Smooth muscle cell (in vitro differentiated cells): ENCODE measurements around the gene AMER2. TPM values are rescaled to one million over a fixed set of nuclear protein-coding genes. Genes with fewer than 3 reads are reported as not detected.
"Not testable (repeated sequence)": the region's sequence is repeated elsewhere in the genome, so short reads cannot be mapped to it uniquely, and the experiment has no call there.

ENCODE experiments used
- DNase-seq: peaks from one replicate; lab custom pipeline; 2025; ENCODE audit not compliant: unreplicated experiment; lab: John Stamatoyannopoulos, UW
- H2AFZ ChIP-seq: fragments of 200-600 bp; sonication (generic); 2 replicates; pipeline ENCODE4 v1.6.0; 2016; ENCODE audit warnings: antibody characterized with exemption, low read depth, mild to moderate bottlenecking
- H3F3A ChIP-seq: fragments of 200-600 bp; sonication (generic); 2 replicates; pipeline ENCODE4 v1.6.0; 2017; ENCODE audit warnings: antibody characterized with exemption, low read depth
- H3K27ac ChIP-seq: fragments of 200-600 bp; sonication (generic); 2 replicates; pipeline ENCODE4 v1.5.1; 2016; ENCODE audit warnings: low read depth, mild to moderate bottlenecking
- H3K27me3 ChIP-seq: fragments of 200-600 bp; sonication (generic); 2 replicates; pipeline ENCODE4 v1.6.1; 2016; ENCODE audit warnings: low read depth, mild to moderate bottlenecking
- H3K36me3 ChIP-seq: fragments of 200-600 bp; sonication (generic); 2 replicates; pipeline ENCODE4 v1.5.1; 2016; ENCODE audit warnings: low read depth
- H3K4me1 ChIP-seq: fragments of 200-600 bp; sonication (generic); 2 replicates; pipeline ENCODE4 v1.5.1; 2016; ENCODE audit warnings: low read depth
- H3K4me2 ChIP-seq: fragments of 200-600 bp; sonication (generic); 2 replicates; pipeline ENCODE4 v1.6.0; 2016; ENCODE audit warnings: mild to moderate bottlenecking
- H3K4me3 ChIP-seq: fragments of 200-600 bp; sonication (generic); 2 replicates; pipeline ENCODE4 v1.5.1; 2016; ENCODE audit warnings: mild to moderate bottlenecking
- H3K79me2 ChIP-seq: fragments of 200-600 bp; sonication (generic); 2 replicates; pipeline ENCODE4 v1.6.0; 2016; ENCODE audit warnings: low read depth, mild to moderate bottlenecking
- H3K9ac ChIP-seq: fragments of 200-600 bp; sonication (generic); 2 replicates; pipeline ENCODE4 v1.6.0; 2016; ENCODE audit warnings: low read depth
- H3K9me3 ChIP-seq: fragments of 200-600 bp; sonication (generic); replicated peaks from 2 replicates; pipeline ENCODE4 v1.5.1; 2016; ENCODE audit warnings: low read depth
- H4K20me1 ChIP-seq: fragments of 200-600 bp; sonication (generic); 2 replicates; pipeline ENCODE4 v1.6.0; 2016; ENCODE audit warnings: low read depth
- WGBS: methylation state at CpG from one replicate; pipeline ENCODE4 v1.1.7; 2016; ENCODE audit warnings: low lambda C conversion rate; 5-methylcytosine and 5-hydroxymethylcytosine counted together
- polyA plus RNA-seq: library from polyadenylated mRNA; unstranded; fragments of >200 nt; fragmentation: Nextera tagmentation; extraction: Ambion mirVana; gene quantifications from 2 replicates; pipeline ENCODE4 v1.2.1, GENCODE V29; 2016
- total RNA-seq: library from RNA; depleted of rRNA; stranded (reverse); fragments of >200 nt; gene quantifications from 2 replicates; pipeline ENCODE4 v1.2.3, GENCODE V29; 2014
- TF ChIP-seq, protein P1 (sequence below): fragments of 200-600 bp; sonication (generic); IDR thresholded peaks from 2 replicates; pipeline ENCODE4 v1.5.1; 2017; ENCODE audit warnings: borderline replicate concordance, mild to moderate bottlenecking, antibody characterized with exemption; ENCODE audit not compliant: insufficient read depth, poor library complexity, severe bottlenecking

Gene AMER2
- total and polyA plus RNA-seq, 2 experiments from 2014 or later, result 0.09 TPM; not detected in 1

DNA sequence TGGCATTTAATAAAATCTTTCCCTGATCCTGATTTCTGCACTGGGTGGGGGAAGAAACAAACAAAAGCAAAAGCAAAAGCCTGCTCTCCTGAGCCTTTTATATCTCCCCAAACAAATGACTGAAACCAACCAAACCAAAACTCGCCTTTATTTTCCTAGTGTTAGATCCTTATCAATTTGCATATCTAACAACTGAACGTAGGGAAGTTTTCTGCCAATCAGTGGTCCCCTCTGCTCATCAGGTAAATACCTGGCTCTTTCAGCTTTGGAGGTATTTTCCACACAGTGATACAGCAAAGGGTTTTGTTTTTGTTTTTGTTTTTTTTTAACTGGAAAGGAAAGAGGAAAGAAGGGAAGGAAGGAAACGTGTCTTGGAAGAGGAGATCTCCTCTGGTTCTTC is 3.3 kb downstream of the AMER2 start:
- H3F3A ChIP-seq, result no peaks in the 10 kb centered on the region
- no peak for DNase-seq
- H3K9me3 ChIP-seq, result no peaks in the 10 kb centered on the region
- H3K4me2 ChIP-seq, result no peak overlapping the region
- no peaks in the 10 kb centered on the region for H3K36me3 ChIP-seq
- H3K4me1 ChIP-seq, result peaks cover 10% of the 10 kb centered on the region
- WGBS, result 33% methylated on average over 3 of the region's 3 CpGs
- H3K9ac ChIP-seq, result no peak overlapping the region
- no peak overlapping the region for H2AFZ ChIP-seq
- H3K27ac ChIP-seq, result no peak overlapping the region
- H3K79me2 ChIP-seq, result no peaks in the 10 kb centered on the region
- peaks cover 58% of the 10 kb centered on the region for H3K27me3 ChIP-seq
- TF ChIP-seq, protein P1, sequence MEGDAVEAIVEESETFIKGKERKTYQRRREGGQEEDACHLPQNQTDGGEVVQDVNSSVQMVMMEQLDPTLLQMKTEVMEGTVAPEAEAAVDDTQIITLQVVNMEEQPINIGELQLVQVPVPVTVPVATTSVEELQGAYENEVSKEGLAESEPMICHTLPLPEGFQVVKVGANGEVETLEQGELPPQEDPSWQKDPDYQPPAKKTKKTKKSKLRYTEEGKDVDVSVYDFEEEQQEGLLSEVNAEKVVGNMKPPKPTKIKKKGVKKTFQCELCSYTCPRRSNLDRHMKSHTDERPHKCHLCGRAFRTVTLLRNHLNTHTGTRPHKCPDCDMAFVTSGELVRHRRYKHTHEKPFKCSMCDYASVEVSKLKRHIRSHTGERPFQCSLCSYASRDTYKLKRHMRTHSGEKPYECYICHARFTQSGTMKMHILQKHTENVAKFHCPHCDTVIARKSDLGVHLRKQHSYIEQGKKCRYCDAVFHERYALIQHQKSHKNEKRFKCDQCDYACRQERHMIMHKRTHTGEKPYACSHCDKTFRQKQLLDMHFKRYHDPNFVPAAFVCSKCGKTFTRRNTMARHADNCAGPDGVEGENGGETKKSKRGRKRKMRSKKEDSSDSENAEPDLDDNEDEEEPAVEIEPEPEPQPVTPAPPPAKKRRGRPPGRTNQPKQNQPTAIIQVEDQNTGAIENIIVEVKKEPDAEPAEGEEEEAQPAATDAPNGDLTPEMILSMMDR, result no peak
- H3K4me3 ChIP-seq, result no peak overlapping the region
- no peaks in the 10 kb centered on the region for H4K20me1 ChIP-seq

DNA sequence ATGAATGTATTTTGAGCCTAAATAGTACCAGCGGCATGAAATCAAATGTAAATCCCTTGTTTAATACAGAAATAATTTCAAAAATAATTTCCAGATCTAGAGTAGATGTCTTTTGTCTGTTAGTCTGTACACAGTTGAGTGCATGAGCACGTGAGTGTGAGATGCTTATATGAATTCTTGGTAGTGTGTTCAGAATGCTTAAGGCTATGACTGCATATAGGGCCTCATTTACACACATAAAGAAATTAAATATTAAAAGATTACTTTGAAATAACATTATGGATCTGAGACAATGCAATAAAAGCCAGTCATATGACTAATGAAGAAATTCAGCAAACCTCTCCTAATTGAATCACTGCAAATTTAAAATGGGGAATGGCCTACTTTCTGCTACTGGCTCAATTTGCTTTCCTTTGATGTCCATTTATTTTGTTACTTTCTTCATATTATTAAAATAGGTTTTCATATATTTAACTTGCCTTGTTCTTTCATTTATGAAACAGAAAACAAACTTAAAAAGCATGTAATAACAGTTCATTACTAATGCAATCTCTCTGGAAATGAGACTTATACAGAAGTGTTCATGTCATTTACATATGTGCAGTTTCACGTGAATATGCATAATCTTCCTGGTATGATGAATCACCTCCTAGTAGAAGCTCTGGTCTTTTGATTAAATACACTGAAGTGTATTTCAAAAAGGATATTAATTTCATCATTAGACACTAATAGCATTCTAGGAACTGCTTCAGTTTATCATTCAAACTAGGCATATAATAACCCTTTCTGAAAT is 4.5 kb downstream of the AMER2 start:
- H3K27me3 ChIP-seq, result peaks cover 46% of the 10 kb centered on the region
- H3K4me2 ChIP-seq, result no peak overlapping the region
- no peak overlapping the region for H2AFZ ChIP-seq
- no peak for DNase-seq
- no peaks in the 10 kb centered on the region for H3K36me3 ChIP-seq
- no peaks in the 10 kb centered on the region for H3K9me3 ChIP-seq
- TF ChIP-seq, protein P1, result no peak
- no peak overlapping the region for H3K4me3 ChIP-seq
- no peak overlapping the region for H3K27ac ChIP-seq
- H3F3A ChIP-seq, result no peaks in the 10 kb centered on the region
- H4K20me1 ChIP-seq, result no peaks in the 10 kb centered on the region
- H3K4me1 ChIP-seq, result peaks cover 10% of the 10 kb centered on the region
- no peaks in the 10 kb centered on the region for H3K79me2 ChIP-seq
- no peak overlapping the region for H3K9ac ChIP-seq
- WGBS, result 89% methylated on average over 3 of the region's 3 CpGs

DNA sequence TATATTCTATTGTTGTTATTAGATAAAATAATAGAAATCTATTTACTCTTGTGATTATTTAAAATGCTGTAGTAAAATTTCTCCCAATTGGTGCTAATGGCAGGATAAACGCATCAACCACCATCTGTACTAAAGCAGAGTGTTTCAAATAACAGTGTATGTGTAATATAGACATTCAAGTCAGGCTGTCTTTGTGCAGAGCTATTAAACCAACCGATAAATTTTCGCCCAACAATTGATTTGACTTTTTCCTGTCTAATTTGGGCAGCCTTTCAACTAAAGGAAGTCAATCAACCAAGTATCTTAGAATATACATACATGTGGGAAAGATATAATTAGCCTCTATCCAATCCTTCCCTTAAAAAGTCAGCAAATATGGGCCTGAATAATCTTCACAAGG is 5.8 kb downstream of the AMER2 start:
- H3F3A ChIP-seq, result no peaks in the 10 kb centered on the region
- no peak overlapping the region for H3K4me2 ChIP-seq
- H3K27me3 ChIP-seq, result peaks cover 33% of the 10 kb centered on the region
- no peaks in the 10 kb centered on the region for H4K20me1 ChIP-seq
- H3K36me3 ChIP-seq, result no peaks in the 10 kb centered on the region
- no peak for DNase-seq
- H3K79me2 ChIP-seq, result no peaks in the 10 kb centered on the region
- H3K9ac ChIP-seq, result no peak overlapping the region
- H3K9me3 ChIP-seq, result no peaks in the 10 kb centered on the region
- WGBS, result 96% methylated on average over 3 of the region's 3 CpGs
- no peak overlapping the region for H3K27ac ChIP-seq
- peaks cover 3% of the 10 kb centered on the region for H3K4me1 ChIP-seq
- no peak overlapping the region for H2AFZ ChIP-seq
- TF ChIP-seq, protein P1, result no peak
- H3K4me3 ChIP-seq, result no peak overlapping the region

DNA sequence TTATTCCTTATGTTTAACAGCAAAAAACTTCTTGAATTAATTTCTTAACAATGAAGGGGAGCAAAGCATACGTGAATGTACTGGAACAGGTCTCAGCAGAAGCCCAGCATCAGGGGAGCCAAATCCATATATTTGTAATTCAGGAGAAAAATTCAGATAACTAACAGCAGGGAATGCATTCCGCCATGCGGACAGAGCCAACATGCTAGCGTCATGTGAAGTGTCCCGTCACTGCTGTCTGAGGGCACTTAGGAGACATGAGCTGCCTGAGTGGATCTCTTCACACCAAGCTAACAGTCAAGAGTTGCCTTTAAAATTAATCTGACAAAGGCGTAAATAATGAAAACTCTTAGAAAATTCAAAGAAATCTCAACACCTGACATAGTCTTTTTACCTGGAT is 6.4 kb downstream of the AMER2 start:
- Histone ChIP-seq H3K4me3 (no peak overlapping the region), H3K79me2 (no peaks in the 10 kb centered on the region), H3K9me3 (no peaks in the 10 kb centered on the region), H3K9ac (no peak overlapping the region), H2AFZ (no peak overlapping the region), H3K4me2 (no peak overlapping the region), H3K27me3 (peaks cover 27% of the 10 kb centered on the region), H3F3A (no peaks in the 10 kb centered on the region), H3K27ac (no peak overlapping the region), H3K4me1 (no peaks in the 10 kb centered on the region), H4K20me1 (no peaks in the 10 kb centered on the region), H3K36me3 (no peaks in the 10 kb centered on the region)
- WGBS, result 90% methylated on average over 6 of the region's 6 CpGs
- no peak for DNase-seq
- TF ChIP-seq, protein P1, result no peak

DNA sequence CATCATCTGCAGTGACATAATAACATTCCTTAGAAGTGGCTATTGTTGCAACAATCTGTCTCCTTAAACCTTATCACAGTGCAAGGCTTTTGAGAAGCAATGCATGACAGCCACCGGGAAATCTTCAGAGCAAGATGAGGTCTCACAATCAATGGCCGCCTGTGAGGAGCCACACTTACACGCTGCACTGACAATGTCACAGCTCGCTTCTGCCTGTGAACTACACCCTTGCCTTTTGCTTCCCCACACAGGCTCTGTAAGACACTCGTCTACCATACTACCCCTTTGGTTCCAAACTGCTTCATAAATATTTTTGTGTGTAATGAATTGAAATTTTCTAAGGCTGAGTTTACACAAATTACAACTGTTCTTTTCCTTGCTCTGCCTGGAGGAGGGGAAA is 6.9 kb downstream of the AMER2 start:
- H3K27me3 ChIP-seq, result peaks cover 22% of the 10 kb centered on the region
- H3K4me2 ChIP-seq, H4K20me1 ChIP-seq, H2AFZ ChIP-seq, H3K27ac ChIP-seq, H3K9me3 ChIP-seq, H3K36me3 ChIP-seq, H3K9ac ChIP-seq, H3K79me2 ChIP-seq, DNase-seq, H3F3A ChIP-seq, H3K4me3 ChIP-seq, H3K4me1 ChIP-seq: not testable (repeated sequence)
- 73% methylated on average over 5 of the region's 5 CpGs for WGBS
